Measurements from ENCODE around the gene WAS.

- TF ChIP-seq CBFB (CRISPR knock-in tag; IDR thresholded peaks at IDR 0.05; ENCODE audit: low read depth) (no peak), NFATC4 (CRISPR knock-in tag; IDR thresholded peaks at IDR 0.05) (no peak), CTCF (IDR thresholded peaks at IDR 0.05) (no peak), ZNF416 (CRISPR knock-in tag; IDR thresholded peaks at IDR 0.05) (no peak), ESRRA (CRISPR knock-in tag; IDR thresholded peaks at IDR 0.05; ENCODE audit: borderline replicate concordance) (no peak), ZBTB21 (CRISPR knock-in tag; IDR thresholded peaks at IDR 0.05; ENCODE audit: borderline replicate concordance) (no peak)
Measured at GRCh38 chrX:48719958-48720357, 36.4 kb downstream of the WAS start.

All from WTC11 (cell line).